Spleen (tissue), 13 donors: Measurements from ENCODE around the gene NTRK2. TPM values are rescaled to one million over a fixed set of nuclear protein-coding genes. Genes with fewer than 3 reads are reported as not detected.

Experiments used
- DNase-seq: peaks from one replicate; pipeline ENCODE4 v3.0.0-alpha.2; 2020
- H3K27ac ChIP-seq, 8 donors: fragments of 200-600 bp; sonication (generic) in 7 of 8; 1 replicate in 4 of 8; 2 replicates in 4 of 8; pipeline versions ENCODE4 v1.5.0 to v1.8.0; 2016 to 2021; ENCODE audit warnings: inconsistent platforms in 4 of 8, mild to moderate bottlenecking in 4 of 8, moderate library complexity in 1 of 8
- H3K27me3 ChIP-seq, 7 donors: fragments of 200-600 bp; sonication (generic) in 6 of 7; replicated peaks in 1 of 7; 1 replicate in 4 of 7; 2 replicates in 3 of 7; pipeline versions ENCODE4 v1.5.0 to v1.8.0; 2016 to 2021; ENCODE audit warnings: inconsistent platforms in 3 of 7, mild to moderate bottlenecking in 1 of 7
- H3K36me3 ChIP-seq, 6 donors: fragments of 200-600 bp; sonication (generic) in 5 of 6; 1 replicate in 4 of 6; 2 replicates in 2 of 6; pipeline versions ENCODE4 v1.5.0 to v1.8.0; 2016 to 2021; ENCODE audit warnings: inconsistent platforms in 2 of 6
- H3K4me1 ChIP-seq, 6 donors: fragments of 200-600 bp; sonication (generic) in 5 of 6; 1 replicate in 3 of 6; 2 replicates in 3 of 6; pipeline versions ENCODE4 v1.5.0 to v1.8.0; 2016 to 2021; ENCODE audit warnings: inconsistent platforms in 3 of 6
- H3K4me3 ChIP-seq, 8 donors: fragments of 200-600 bp; sonication (generic) in 7 of 8; 1 replicate in 4 of 8; 2 replicates in 4 of 8; pipeline versions ENCODE4 v1.5.0 to v1.8.0; 2016 to 2021; ENCODE audit warnings: inconsistent platforms in 4 of 8, mild to moderate bottlenecking in 4 of 8, moderate library complexity in 2 of 8
- H3K9me3 ChIP-seq, 8 donors: fragments of 200-600 bp; sonication (generic) in 7 of 8; 1 replicate in 4 of 8; 2 replicates in 4 of 8; pipeline versions ENCODE4 v1.5.0 to v1.8.0; 2016 to 2021; ENCODE audit warnings: inconsistent platforms in 4 of 8
- POLR2A ChIP-seq, 3 donors: fragments of 450-650 bp; IDR thresholded peaks; one replicate each; pipeline ENCODE4 v1.5.1; 2017; ENCODE audit warnings: antibody characterized with exemption in 3 of 3, mild to moderate bottlenecking in 1 of 3
- POLR2AphosphoS5 ChIP-seq, 3 donors: sonication (generic); formaldehyde crosslinking; IDR thresholded peaks; one replicate each; pipeline ENCODE4 v1.5.1; 2017; ENCODE audit warnings: antibody characterized with exemption in 3 of 3
- WGBS, 5 donors: extraction: QIAGEN DNeasy Blood & Tissue Kit in 3 of 5; methylation state at CpG; one replicate each; pipeline versions ENCODE4 v1.1.5 to v1.1.7; 2013 to 2018; 5-methylcytosine and 5-hydroxymethylcytosine counted together
- intact Hi-C: fragments of 100-400 bp; cut with DNase I; formaldehyde crosslinking; loops from one replicate; pipeline ENCODE4 v1.15.0; 2023; ENCODE audit warnings: low total_unique reads
- long read RNA-seq, 2 donors: transcript quantifications; one replicate each; lab custom pipeline, GENCODE V29; 2026
- polyA plus RNA-seq, 3 donors: library from polyadenylated mRNA; stranded (reverse); fragments of 200-250 nt; gene quantifications; one replicate each; pipeline ENCODE4 v1.2.1, GENCODE V29; 2013
- total RNA-seq, 7 donors: library from RNA; depleted of rRNA in 3 of 7; stranded (reverse); fragments of >200 nt in 3 of 7; fragmentation: NEBNext Ultra II Directional in 4 of 7; extraction: Animal tissue kit (Norgen Biotek cat#: 25700) in 4 of 7; gene quantifications; one replicate each; pipeline versions ENCODE4 v1.1.0 to v1.2.1, GENCODE V29; 2016 to 2021
- TF ChIP-seq, protein P1 (sequence below), 11 experiments: fragments of 200-600 bp in 7 of 11; fragments of 450-650 bp in 4 of 11; sonication (generic) in 4 of 11; IDR thresholded peaks in 8 of 11; conservative IDR thresholded peaks in 3 of 11; 1 replicate in 7 of 11; 2 replicates in 4 of 11; pipeline versions ENCODE4 v1.4.0 to v1.8.0; 2016 to 2021; ENCODE audit warnings: antibody characterized with exemption in 11 of 11, inconsistent platforms in 4 of 11, mild to moderate bottlenecking in 1 of 11
- donor health status: healthy with polysubstance abuse.
- donor health status: DM: no; HTN: no; CAD: no; lungs with moderate emphysema.
- donor health status: DM: no; HTN: no; CAD: no.
- donor health status: Bipolar disorder and iron deficiency.
- donor health status: healthy.
- donor health status: DM: no; HTN: no; CAD: no.
- donor health status: DM: yes; HTN: yes; CAD: no.

Gene NTRK2
- total RNA-seq (10 to 100 TPM in 5 of 7 donors, 1 to 10 TPM in 2; 4.2 to 22.7 (median 11.5) TPM), polyA plus RNA-seq (1 to 10 TPM in 1 of 3 donors, under 1 TPM in 2; 0.63 to 1.3 (median 0.70) TPM)
- long read RNA-seq, donor 1, full-length matches to known transcripts, result 1 of 1 reads
- long read RNA-seq, donor 1, partial matches to known transcripts, result 0 of 1 reads
- long read RNA-seq, donor 1, other reads (novel, unspliced or antisense), result 0 of 1 reads
- long read RNA-seq, donor 2, full-length matches to known transcripts, result 2 of 2 reads
- long read RNA-seq, donor 2, partial matches to known transcripts, result 0 of 2 reads
- long read RNA-seq, donor 2, other reads (novel, unspliced or antisense), result 0 of 2 reads

DNA sequence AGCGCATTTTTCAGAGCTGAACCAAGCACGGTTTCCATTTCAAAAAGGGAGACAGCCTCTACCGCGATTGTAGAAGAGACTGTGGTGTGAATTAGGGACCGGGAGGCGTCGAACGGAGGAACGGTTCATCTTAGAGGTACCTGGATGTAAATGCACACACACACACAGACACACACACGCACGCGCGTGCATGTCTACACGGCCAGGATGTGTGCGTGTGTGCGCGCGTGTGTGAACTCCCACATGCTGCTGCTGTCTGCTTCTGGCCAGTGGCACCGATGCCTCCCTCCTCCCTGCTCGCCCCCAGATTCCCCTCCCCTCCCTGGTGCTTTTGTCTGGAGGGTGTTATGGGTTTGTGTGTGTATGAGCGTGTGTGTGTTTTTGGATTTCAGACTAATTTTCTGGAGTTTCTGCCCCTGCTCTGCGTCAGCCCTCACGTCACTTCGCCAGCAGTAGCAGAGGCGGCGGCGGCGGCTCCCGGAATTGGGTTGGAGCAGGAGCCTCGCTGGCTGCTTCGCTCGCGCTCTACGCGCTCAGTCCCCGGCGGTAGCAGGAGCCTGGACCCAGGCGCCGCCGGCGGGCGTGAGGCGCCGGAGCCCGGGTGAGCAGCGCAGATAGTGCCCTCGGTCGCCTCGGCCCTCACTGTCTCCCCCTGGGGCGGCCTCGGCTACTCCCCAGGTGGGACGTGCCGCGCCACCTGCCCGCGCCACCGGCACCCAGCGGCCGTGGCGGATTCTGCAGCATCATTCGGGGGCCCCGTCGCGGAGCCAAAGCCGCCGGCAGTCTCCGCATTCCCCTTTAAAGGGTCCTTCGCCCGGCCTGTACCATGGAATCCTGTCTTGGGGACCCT, at the start of gene NTRK2:
NTRK2 (plus strand) TSS at position 442 of the 850 bp plus-strand sequence. CDS start 1,020 bp downstream, outside the sequence.
- peaks cover 0 to 80% (median 32%) of the 10 kb centered on the region in 7 donors for H3K27me3 ChIP-seq
- intact Hi-C loops, result no loop called here
- H3K36me3 ChIP-seq, result no peaks in the 10 kb centered on the region
- peak; percentile 75 for DNase-seq
- peaks cover 16 to 38% (median 34%) of the 10 kb centered on the region in 6 donors for H3K4me1 ChIP-seq
- H3K4me3 ChIP-seq, result peak within 1 kb of the TSS; percentile 35 to 71 (median 42)
- TF ChIP-seq, protein P1, sequence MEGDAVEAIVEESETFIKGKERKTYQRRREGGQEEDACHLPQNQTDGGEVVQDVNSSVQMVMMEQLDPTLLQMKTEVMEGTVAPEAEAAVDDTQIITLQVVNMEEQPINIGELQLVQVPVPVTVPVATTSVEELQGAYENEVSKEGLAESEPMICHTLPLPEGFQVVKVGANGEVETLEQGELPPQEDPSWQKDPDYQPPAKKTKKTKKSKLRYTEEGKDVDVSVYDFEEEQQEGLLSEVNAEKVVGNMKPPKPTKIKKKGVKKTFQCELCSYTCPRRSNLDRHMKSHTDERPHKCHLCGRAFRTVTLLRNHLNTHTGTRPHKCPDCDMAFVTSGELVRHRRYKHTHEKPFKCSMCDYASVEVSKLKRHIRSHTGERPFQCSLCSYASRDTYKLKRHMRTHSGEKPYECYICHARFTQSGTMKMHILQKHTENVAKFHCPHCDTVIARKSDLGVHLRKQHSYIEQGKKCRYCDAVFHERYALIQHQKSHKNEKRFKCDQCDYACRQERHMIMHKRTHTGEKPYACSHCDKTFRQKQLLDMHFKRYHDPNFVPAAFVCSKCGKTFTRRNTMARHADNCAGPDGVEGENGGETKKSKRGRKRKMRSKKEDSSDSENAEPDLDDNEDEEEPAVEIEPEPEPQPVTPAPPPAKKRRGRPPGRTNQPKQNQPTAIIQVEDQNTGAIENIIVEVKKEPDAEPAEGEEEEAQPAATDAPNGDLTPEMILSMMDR (IDR thresholded peaks at IDR 0.05 in 8 of 11, conservative IDR thresholded peaks at IDR 0.05 in 3 of 11), result peak in 2 of 11 experiments; percentile 21 to 24
- TF ChIP-seq POLR2AphosphoS5 (IDR thresholded peaks at IDR 0.05), result peak in 2 of 3 donors; percentile 16 to 52
- no peak for TF ChIP-seq POLR2A (IDR thresholded peaks at IDR 0.05)
- H3K27ac ChIP-seq, result peak within 1 kb of the TSS in 6 of 8 donors; percentile 29 to 74 (median 46)
- WGBS, 5 donors, result 1 to 3% (median 1%) methylated on average over 38 to 69 of the region's 69 CpGs
- H3K9me3 ChIP-seq, result peaks cover 0 to 5% (median 0%) of the 10 kb centered on the region in 8 donors

DNA sequence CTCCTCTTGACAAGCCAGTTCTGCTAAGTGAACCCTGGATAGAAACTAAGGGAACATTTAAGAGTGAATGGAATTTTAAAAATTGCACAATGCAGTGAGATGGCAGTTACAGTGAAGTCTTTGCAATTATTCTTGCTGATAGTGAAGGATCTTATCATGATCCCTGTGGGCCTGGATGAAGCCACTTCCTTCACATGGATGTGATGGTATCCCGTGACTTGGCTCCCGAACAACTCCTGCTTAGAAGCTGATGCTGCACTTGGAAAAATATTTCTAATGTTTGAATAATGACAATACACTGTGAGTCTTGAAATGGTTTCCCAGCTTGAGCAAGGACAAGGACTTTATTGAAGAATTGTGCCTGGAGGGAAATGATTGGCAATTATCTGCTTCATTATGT, 49.2 kb upstream of the NTRK2 start:
- H3K27ac ChIP-seq, result no peak overlapping the region
- no peak for TF ChIP-seq POLR2AphosphoS5 (IDR thresholded peaks at IDR 0.05)
- no peak for TF ChIP-seq POLR2A (IDR thresholded peaks at IDR 0.05)
- TF ChIP-seq, protein P1 (IDR thresholded peaks at IDR 0.05 in 8 of 11, conservative IDR thresholded peaks at IDR 0.05 in 3 of 11), result no peak
- H3K9me3 ChIP-seq, result no peaks in the 10 kb centered on the region
- no peak for DNase-seq
- intact Hi-C loops, result no loop called here
- H3K36me3 ChIP-seq, result no peaks in the 10 kb centered on the region
- 68 to 88% (median 82%) methylated on average over 2 of the region's 2 CpGs for WGBS, 5 donors
- H3K4me1 ChIP-seq, result no peaks in the 10 kb centered on the region
- no peaks in the 10 kb centered on the region for H3K27me3 ChIP-seq
- H3K4me3 ChIP-seq, result no peak overlapping the region

- no peaks in the 10 kb centered on the region for H3K4me1 ChIP-seq
- H3K4me3 ChIP-seq, result no peak overlapping the region
- H3K36me3 ChIP-seq, result no peaks in the 10 kb centered on the region
- DNase-seq, result no peak
- no peak overlapping the region for H3K27ac ChIP-seq
- TF ChIP-seq, protein P1 (IDR thresholded peaks at IDR 0.05 in 8 of 11, conservative IDR thresholded peaks at IDR 0.05 in 3 of 11), result no peak
- H3K27me3 ChIP-seq, result no peaks in the 10 kb centered on the region
- WGBS, 5 donors, result 86 to 93% (median 90%) methylated on average over 2 of the region's 2 CpGs
- intact Hi-C loops, result no loop called here
- no peaks in the 10 kb centered on the region for H3K9me3 ChIP-seq
These were observed 47.7 kb upstream of the NTRK2 start for GRCh38 chr9:84621811-84622210.

DNA sequence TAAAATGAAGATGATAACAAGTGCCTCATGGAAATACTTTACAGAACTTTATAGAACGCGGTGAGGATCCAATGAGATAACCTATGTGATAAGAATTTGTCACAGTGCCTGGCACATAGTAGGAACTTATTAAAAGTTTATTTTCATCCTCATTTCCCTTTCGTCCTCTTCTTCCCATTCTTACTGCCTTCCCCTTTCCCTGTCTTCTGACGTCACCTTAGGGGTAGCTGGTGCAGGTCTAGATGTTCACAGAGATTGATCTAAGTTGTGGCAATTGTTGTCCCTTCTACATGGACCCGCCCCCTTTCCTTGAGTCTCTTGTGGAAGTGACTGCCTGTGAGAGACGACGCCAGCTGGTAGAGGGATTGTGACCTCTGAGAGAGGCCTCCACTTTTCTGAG, 46.5 kb upstream of the NTRK2 start:
- intact Hi-C loops, result no loop called here
- no peak for DNase-seq
- WGBS, 5 donors, result 77 to 91% (median 81%) methylated on average over 7 of the region's 7 CpGs
- H3K4me1 ChIP-seq, result no peaks in the 10 kb centered on the region
- no peak overlapping the region for H3K27ac ChIP-seq
- H3K9me3 ChIP-seq, result no peaks in the 10 kb centered on the region
- TF ChIP-seq POLR2A (IDR thresholded peaks at IDR 0.05) (no peak), POLR2AphosphoS5 (IDR thresholded peaks at IDR 0.05) (no peak)
- no peak overlapping the region for H3K4me3 ChIP-seq
- H3K36me3 ChIP-seq, result no peaks in the 10 kb centered on the region
- no peaks in the 10 kb centered on the region for H3K27me3 ChIP-seq
